IPS-15b (cell line): Measurements from ENCODE around the gene SCRN3.
"Not testable (repeated sequence)": the region's sequence is repeated elsewhere in the genome, so short reads cannot be mapped to it uniquely, and the experiment has no call there.

ENCODE experiments used
- H3K27me3 ChIP-seq: one replicate; pipeline ENCODE4 v1.6.1; 2013; ENCODE audit warnings: low read length; ENCODE audit not compliant: control insufficient read depth, insufficient read depth
- H3K36me3 ChIP-seq: one replicate; pipeline ENCODE4 v1.6.1; 2013; ENCODE audit warnings: low read length; ENCODE audit not compliant: control insufficient read depth, insufficient read depth
- H3K4me1 ChIP-seq: one replicate; pipeline ENCODE4 v1.6.1; 2013; ENCODE audit warnings: mild to moderate bottlenecking, low read length; ENCODE audit not compliant: control insufficient read depth, insufficient read depth
- H3K4me3 ChIP-seq: one replicate; pipeline ENCODE4 v1.5.1; 2013; ENCODE audit warnings: low read depth, low read length
- H3K9ac ChIP-seq: one replicate; pipeline ENCODE4 v1.6.1; 2013; ENCODE audit warnings: low read depth, mild to moderate bottlenecking, low read length
- H3K9me3 ChIP-seq: one replicate; pipeline ENCODE4 v1.6.1; 2013; ENCODE audit warnings: mild to moderate bottlenecking, low read length; ENCODE audit not compliant: control insufficient read depth, insufficient read depth

SCRN3 gene

GRCh38 chr2:174395284-174395968, at the start of gene SCRN3:
Gene SCRN3 (plus strand): TSS chr2:174395730. CDS start chr2:174398284, 2,554 bp downstream.
- no peaks in the 10 kb centered on the region for H3K9me3 ChIP-seq
- peak within 1 kb of the TSS; percentile 85 for H3K9ac ChIP-seq
- no peaks in the 10 kb centered on the region for H3K27me3 ChIP-seq
- H3K4me1 ChIP-seq: peaks cover 4% of the 10 kb centered on the region
- no peaks in the 10 kb centered on the region for H3K36me3 ChIP-seq
- peak within 1 kb of the TSS; percentile 99 for H3K4me3 ChIP-seq

GRCh38 chr2:174350018-174350417, 45.5 kb upstream of the SCRN3 start:
- peaks cover 3% of the 10 kb centered on the region for H3K4me1 ChIP-seq
- H3K36me3 ChIP-seq: no peaks in the 10 kb centered on the region
- H3K4me3 ChIP-seq: no peak overlapping the region
- H3K9ac ChIP-seq: no peak overlapping the region
- peaks cover 7% of the 10 kb centered on the region for H3K27me3 ChIP-seq
- H3K9me3 ChIP-seq: no peaks in the 10 kb centered on the region

- Histone ChIP-seq H3K4me3 (no peak overlapping the region), H3K36me3 (no peaks in the 10 kb centered on the region), H3K27me3 (peaks cover under 1% of the 10 kb centered on the region), H3K9me3 (no peaks in the 10 kb centered on the region), H3K9ac (no peak overlapping the region), H3K4me1 (peaks cover 3% of the 10 kb centered on the region)
These were observed 44.8 kb upstream of the SCRN3 start for GRCh38 chr2:174350593-174351181.

GRCh38 chr2:174353004-174353403, 42.5 kb upstream of the SCRN3 start:
- Histone ChIP-seq H3K36me3 (no peaks in the 10 kb centered on the region), H3K4me3 (no peak overlapping the region), H3K9me3 (no peaks in the 10 kb centered on the region), H3K9ac (no peak overlapping the region), H3K4me1 (no peaks in the 10 kb centered on the region), H3K27me3 (no peaks in the 10 kb centered on the region)

- Histone ChIP-seq H3K9ac (no peak overlapping the region), H3K27me3 (no peaks in the 10 kb centered on the region), H3K4me3 (no peak overlapping the region), H3K9me3 (no peaks in the 10 kb centered on the region), H3K4me1 (no peaks in the 10 kb centered on the region), H3K36me3 (no peaks in the 10 kb centered on the region)
These were observed 39.2 kb upstream of the SCRN3 start for GRCh38 chr2:174356347-174356746.

GRCh38 chr2:174359663-174360062, 35.9 kb upstream of the SCRN3 start:
- not testable (repeated sequence) for H3K9me3 ChIP-seq, H3K9ac ChIP-seq, H3K4me1 ChIP-seq, H3K27me3 ChIP-seq, H3K4me3 ChIP-seq, H3K36me3 ChIP-seq

- peaks cover 4% of the 10 kb centered on the region for H3K9me3 ChIP-seq
- H3K4me3 ChIP-seq: no peak overlapping the region
- no peaks in the 10 kb centered on the region for H3K4me1 ChIP-seq
- H3K36me3 ChIP-seq: peaks cover 4% of the 10 kb centered on the region
- H3K9ac ChIP-seq: no peak overlapping the region
- H3K27me3 ChIP-seq: no peaks in the 10 kb centered on the region
These were observed 32.6 kb upstream of the SCRN3 start for GRCh38 chr2:174362949-174363348.

- H3K27me3 ChIP-seq, H3K4me3 ChIP-seq, H3K36me3 ChIP-seq, H3K9ac ChIP-seq, H3K4me1 ChIP-seq, H3K9me3 ChIP-seq: not testable (repeated sequence)
These were observed 31.9 kb upstream of the SCRN3 start for GRCh38 chr2:174363492-174364225.

- Histone ChIP-seq H3K4me1 (no peaks in the 10 kb centered on the region), H3K27me3 (no peaks in the 10 kb centered on the region), H3K9ac (no peak overlapping the region), H3K4me3 (no peak overlapping the region), H3K9me3 (peaks cover 4% of the 10 kb centered on the region), H3K36me3 (peaks cover 4% of the 10 kb centered on the region)
These were observed 30.9 kb upstream of the SCRN3 start for GRCh38 chr2:174364628-174365027.

- Histone ChIP-seq H3K36me3 (peaks cover 4% of the 10 kb centered on the region), H3K27me3 (no peaks in the 10 kb centered on the region), H3K4me1 (no peaks in the 10 kb centered on the region), H3K4me3 (no peak overlapping the region), H3K9ac (no peak overlapping the region), H3K9me3 (peaks cover 4% of the 10 kb centered on the region)
These were observed 30.0 kb upstream of the SCRN3 start for GRCh38 chr2:174365571-174365970.

GRCh38 chr2:174368691-174369090, 26.8 kb upstream of the SCRN3 start:
- Histone ChIP-seq H3K36me3 (peaks cover 4% of the 10 kb centered on the region), H3K9me3 (peaks cover 4% of the 10 kb centered on the region), H3K4me1 (no peaks in the 10 kb centered on the region)

GRCh38 chr2:174376967-174377366, 18.6 kb upstream of the SCRN3 start:
- Histone ChIP-seq H3K9ac (no peak overlapping the region), H3K4me3 (no peak overlapping the region), H3K36me3 (no peaks in the 10 kb centered on the region), H3K4me1 (no peaks in the 10 kb centered on the region), H3K9me3 (no peaks in the 10 kb centered on the region), H3K27me3 (no peaks in the 10 kb centered on the region)

More at GRCh38 chr2:174368691-174369090, 26.8 kb upstream of the SCRN3 start:
- Histone ChIP-seq H3K9ac (no peak overlapping the region), H3K4me3 (no peak overlapping the region), H3K27me3 (no peaks in the 10 kb centered on the region)
